HG03064 (cell line): ENCODE measurements around the gene COL6A2.
"Not testable (repeated sequence)": the region's sequence is repeated elsewhere in the genome, so short reads cannot be mapped to it uniquely, and the experiment has no call there.

ENCODE experiments used
- ATAC-seq: cut with Tn5 transposase; IDR thresholded peaks from one replicate; pipeline ENCODE4 v1.9.1; 2021; ENCODE audit warnings: low read depth; ENCODE audit not compliant: unreplicated experiment

The COL6A2 gene

GRCh38 chr21:46163380-46163779, 65.5 kb downstream of the COL6A2 start:
- no peak for ATAC-seq

GRCh38 chr21:46165098-46165497, 67.2 kb downstream of the COL6A2 start:
- ATAC-seq: no peak

- no peak for ATAC-seq
These were observed 70.3 kb downstream of the COL6A2 start for GRCh38 chr21:46168238-46168637.

GRCh38 chr21:46168659-46169386, 70.9 kb downstream of the COL6A2 start:
- no peak for ATAC-seq

GRCh38 chr21:46170436-46171193, 72.7 kb downstream of the COL6A2 start:
- not testable (repeated sequence) for ATAC-seq

GRCh38 chr21:46171585-46171984, 73.7 kb downstream of the COL6A2 start:
- no peak for ATAC-seq

GRCh38 chr21:46171996-46172862, 74.3 kb downstream of the COL6A2 start:
- no peak for ATAC-seq

DNA sequence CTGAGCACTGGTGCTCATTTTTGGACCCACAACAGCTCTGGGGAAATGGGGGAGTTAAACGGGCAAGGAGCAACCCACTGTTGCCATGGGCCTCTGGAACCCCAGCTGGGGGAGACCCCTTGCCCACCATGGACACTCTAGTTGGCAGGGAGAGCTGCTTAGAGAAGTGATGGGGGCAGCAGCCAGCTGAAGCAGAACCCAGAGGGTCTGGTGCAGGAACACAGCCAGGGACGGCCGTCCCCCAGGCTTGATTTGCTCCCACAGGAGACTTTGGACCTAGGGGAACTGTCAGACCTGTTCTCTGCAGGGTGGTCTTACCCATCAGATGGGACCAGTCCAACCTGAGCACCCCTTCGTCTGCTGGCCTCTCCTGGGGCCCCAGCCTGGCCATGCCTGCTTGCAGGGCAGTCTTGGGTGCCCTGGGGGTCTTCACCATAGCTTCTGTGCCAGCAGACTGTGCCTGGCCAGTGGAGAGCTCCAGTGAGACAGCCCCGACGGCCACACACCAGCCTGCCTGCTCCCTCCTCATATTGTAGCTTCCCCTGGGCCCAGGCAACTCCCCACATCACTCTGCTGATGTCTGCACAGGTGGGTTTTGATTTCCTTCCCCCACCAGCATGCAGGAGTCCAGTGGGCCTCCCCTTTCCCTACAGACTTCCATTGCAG, 75.1 kb downstream of the COL6A2 start:
- ATAC-seq: no peak

DNA sequence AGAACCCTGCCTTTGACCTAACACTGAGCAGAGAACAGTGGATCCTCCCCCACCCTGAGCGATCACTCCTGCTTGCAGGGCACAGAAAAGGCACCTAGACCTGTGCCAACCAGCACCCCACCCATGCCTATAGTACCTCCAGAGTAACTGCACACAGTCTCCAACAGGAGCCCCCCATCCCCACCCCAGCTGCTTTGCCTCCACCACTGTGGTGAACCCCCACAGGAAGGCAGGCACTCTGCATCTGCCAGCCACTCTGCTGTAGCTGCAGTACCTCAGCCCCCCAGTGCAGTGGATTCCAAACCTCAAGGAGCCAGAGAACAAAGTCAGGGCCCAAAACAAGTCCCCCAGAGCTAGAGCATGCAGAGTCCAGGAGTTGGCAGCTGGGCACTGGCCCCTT, 75.7 kb downstream of the COL6A2 start:
- no peak for ATAC-seq

GRCh38 chr21:46176443-46177129, 78.7 kb downstream of the COL6A2 start:
- not testable (repeated sequence) for ATAC-seq

GRCh38 chr21:46178961-46179360, 81.0 kb downstream of the COL6A2 start:
- no peak for ATAC-seq
